ENCODE measurements around the gene PYGB.

PYGB gene

DNA sequence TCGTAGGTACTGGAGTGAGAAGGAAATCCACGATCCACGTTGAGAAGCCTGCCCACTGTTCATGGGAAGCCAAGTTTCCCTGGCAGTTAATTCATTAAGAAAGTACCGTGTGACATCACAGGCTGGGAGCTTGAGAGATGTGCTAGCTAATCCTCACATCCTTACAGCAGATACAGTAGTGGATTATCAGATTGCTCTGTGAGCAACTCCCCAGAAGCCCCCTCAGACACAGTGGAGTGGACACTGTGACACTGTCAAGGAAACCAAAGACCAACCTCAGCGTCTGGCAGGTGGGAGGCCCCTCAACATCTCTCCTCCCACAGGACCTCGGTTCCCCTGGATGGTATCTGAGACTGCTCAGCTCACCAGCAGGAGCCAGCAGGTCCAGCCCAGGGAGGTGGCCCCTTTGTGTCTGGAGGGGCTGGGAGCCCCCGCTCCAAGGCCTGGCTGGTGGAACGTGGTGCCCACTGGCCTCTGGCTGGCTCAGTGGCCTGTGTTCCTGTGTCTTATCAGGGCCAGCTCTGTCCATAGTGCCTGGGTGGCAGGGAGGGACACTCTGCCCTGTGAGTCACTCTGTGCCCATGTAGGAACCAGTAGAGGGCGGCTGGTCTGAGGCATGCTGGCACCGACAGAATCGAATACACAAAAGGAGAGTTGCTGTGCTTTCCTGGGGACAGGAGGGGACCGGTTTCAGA lies 7.2 kb downstream of the PYGB start:
- Histone ChIP-seq H3K9me3 (no peaks in the 10 kb centered on the region), H3K27ac (no peak overlapping the region), H3K4me3 (ENCODE audit: low read depth in 1 of 2, low read length in 1 of 2) (no peak overlapping the region), H3K27me3 (no peaks in the 10 kb centered on the region), H3K4me1 (ENCODE audit: control insufficient read depth in 1 of 2, insufficient read depth in 1 of 2, low read depth in 1 of 2, low read length in 1 of 2) (no peaks in the 10 kb centered on the region), H3K36me3 (peaks cover 10% of the 10 kb centered on the region)
- TF ChIP-seq, protein P1, sequence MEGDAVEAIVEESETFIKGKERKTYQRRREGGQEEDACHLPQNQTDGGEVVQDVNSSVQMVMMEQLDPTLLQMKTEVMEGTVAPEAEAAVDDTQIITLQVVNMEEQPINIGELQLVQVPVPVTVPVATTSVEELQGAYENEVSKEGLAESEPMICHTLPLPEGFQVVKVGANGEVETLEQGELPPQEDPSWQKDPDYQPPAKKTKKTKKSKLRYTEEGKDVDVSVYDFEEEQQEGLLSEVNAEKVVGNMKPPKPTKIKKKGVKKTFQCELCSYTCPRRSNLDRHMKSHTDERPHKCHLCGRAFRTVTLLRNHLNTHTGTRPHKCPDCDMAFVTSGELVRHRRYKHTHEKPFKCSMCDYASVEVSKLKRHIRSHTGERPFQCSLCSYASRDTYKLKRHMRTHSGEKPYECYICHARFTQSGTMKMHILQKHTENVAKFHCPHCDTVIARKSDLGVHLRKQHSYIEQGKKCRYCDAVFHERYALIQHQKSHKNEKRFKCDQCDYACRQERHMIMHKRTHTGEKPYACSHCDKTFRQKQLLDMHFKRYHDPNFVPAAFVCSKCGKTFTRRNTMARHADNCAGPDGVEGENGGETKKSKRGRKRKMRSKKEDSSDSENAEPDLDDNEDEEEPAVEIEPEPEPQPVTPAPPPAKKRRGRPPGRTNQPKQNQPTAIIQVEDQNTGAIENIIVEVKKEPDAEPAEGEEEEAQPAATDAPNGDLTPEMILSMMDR (IDR thresholded peaks at IDR 0.05), result no peak

- peaks cover 19% of the 10 kb centered on the region for H3K36me3 ChIP-seq
- H3K4me1 ChIP-seq (ENCODE audit: control insufficient read depth in 1 of 2, insufficient read depth in 1 of 2, low read depth in 1 of 2, low read length in 1 of 2), result no peaks in the 10 kb centered on the region
- H3K4me3 ChIP-seq (ENCODE audit: low read depth in 1 of 2, low read length in 1 of 2), result no peak overlapping the region
- H3K27ac ChIP-seq, result no peak overlapping the region
- H3K27me3 ChIP-seq, result no peaks in the 10 kb centered on the region
- TF ChIP-seq, protein P1 (IDR thresholded peaks at IDR 0.05), result no peak
- H3K9me3 ChIP-seq, result no peaks in the 10 kb centered on the region
Observed at GRCh38 chr20:25256226-25256859, 8.5 kb downstream of the PYGB start.

DNA sequence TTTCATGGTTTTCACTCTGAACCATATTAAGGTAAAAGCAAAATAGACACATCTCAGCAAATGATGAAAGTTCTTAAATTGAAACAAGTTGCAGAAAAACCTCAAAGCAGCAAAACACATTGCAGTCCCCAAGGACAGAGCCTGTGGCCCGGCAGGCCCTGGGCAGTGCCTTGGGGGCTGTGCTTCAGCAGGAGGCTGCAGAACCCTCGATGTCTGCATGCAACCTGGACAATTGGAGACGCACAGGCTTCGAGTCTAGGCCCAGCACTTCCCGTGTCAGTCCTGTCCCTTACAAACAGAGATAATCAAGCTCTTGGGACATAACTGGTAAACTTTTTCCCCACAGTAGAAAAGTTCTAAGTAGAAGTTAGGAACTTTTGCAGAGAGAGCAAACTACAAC lies 9.2 kb downstream of the PYGB start:
- H3K36me3 ChIP-seq, result peaks cover 19% of the 10 kb centered on the region
- TF ChIP-seq, protein P1 (IDR thresholded peaks at IDR 0.05), result no peak
- no peaks in the 10 kb centered on the region for H3K27me3 ChIP-seq
- no peaks in the 10 kb centered on the region for H3K9me3 ChIP-seq
- H3K4me1 ChIP-seq (ENCODE audit: control insufficient read depth in 1 of 2, insufficient read depth in 1 of 2, low read depth in 1 of 2, low read length in 1 of 2), result no peaks in the 10 kb centered on the region
- H3K4me3 ChIP-seq (ENCODE audit: low read depth in 1 of 2, low read length in 1 of 2), result no peak overlapping the region
- no peak overlapping the region for H3K27ac ChIP-seq

DNA sequence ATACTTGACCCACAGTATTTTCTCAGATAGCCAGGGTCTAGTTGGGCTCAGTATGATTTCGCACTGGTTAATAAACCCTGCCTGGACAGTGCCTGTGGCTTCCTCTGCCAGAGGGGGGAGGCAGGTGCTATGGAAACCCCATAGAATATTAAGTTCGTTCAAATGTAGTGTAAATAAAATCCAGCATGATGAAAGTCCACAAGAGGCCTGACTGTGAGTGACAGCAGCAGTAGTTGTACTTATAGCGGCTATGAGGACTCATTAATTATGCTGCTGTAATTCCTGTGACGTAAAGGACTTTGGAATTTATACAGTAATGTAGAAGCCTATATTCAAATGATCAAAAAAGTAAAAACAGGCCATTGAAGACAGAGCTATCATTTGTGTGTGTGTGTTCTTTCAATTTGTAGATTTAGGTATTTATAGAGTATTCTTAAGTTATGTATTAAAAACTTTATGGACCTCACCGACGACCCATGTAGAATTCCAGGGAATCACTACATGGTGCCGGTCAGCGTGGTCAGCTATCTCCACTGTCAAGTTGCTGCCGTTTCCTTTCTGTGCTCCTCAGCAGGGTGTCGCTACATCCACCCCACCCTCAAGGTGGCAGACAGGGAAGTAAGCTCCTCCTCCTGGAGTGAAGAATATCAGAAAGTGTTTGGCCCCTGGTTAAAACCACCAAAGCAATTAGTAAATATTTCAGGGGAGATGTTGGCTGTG lies 10.0 kb downstream of the PYGB start:
- H3K27ac ChIP-seq, result no peak overlapping the region
- H3K27me3 ChIP-seq, result no peaks in the 10 kb centered on the region
- no peak overlapping the region for H3K4me3 ChIP-seq (ENCODE audit: low read depth in 1 of 2, low read length in 1 of 2)
- no peaks in the 10 kb centered on the region for H3K4me1 ChIP-seq (ENCODE audit: control insufficient read depth in 1 of 2, insufficient read depth in 1 of 2, low read depth in 1 of 2, low read length in 1 of 2)
- H3K9me3 ChIP-seq, result no peaks in the 10 kb centered on the region
- TF ChIP-seq, protein P1 (IDR thresholded peaks at IDR 0.05), result no peak
- peaks cover 19% of the 10 kb centered on the region for H3K36me3 ChIP-seq

DNA sequence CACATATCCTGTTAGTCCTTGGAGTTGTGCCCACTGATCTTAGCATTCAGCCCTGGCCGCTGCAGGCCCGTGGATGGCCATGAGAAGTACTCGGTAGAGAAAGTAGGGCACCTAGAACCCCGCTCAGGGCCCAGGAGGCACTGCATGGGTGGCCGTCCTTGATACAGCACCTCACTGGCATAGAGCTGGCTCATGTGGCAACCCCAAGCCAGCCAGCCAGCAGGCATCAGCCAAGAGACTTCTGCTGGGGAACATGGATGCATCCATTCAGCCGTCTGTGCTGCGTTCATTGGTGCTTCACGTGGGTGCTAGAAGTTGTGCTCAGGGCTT lies 10.6 kb downstream of the PYGB start:
- Histone ChIP-seq H3K9me3 (no peaks in the 10 kb centered on the region), H3K27ac (no peak overlapping the region), H3K36me3 (peaks cover 19% of the 10 kb centered on the region)

More for the DNA sequence above, 10.6 kb downstream of the PYGB start:
- H3K4me1 ChIP-seq (ENCODE audit: control insufficient read depth in 1 of 2, insufficient read depth in 1 of 2, low read depth in 1 of 2, low read length in 1 of 2), result no peaks in the 10 kb centered on the region
- H3K27me3 ChIP-seq, result no peaks in the 10 kb centered on the region
- no peak overlapping the region for H3K4me3 ChIP-seq (ENCODE audit: low read depth in 1 of 2, low read length in 1 of 2)
- TF ChIP-seq, protein P1 (IDR thresholded peaks at IDR 0.05), result no peak
